SK-N-SH (cell line): Measurements from ENCODE around the gene TEK. TPM values are rescaled to one million over a fixed set of nuclear protein-coding genes. Genes with fewer than 3 reads are reported as not detected.
A peak's percentile ranks its signal among the peaks of the same experiment; 100 is the strongest.

ENCODE experiments used
- CTCF ChIA-PET: fragments of 300-600, 350-600 bp; formaldehyde crosslinking; extraction: SDS; loops from one replicate; lab custom pipeline; 2021; lab: Yijun Ruan, JAX
- POLR2A ChIA-PET: fragments of 350-600 bp; sonication (Branson Sonifier 250); formaldehyde crosslinking; extraction: SDS; loops from one replicate; lab custom pipeline; 2020; ENCODE audit warnings: antibody characterized with exemption, inconsistent platforms; lab: Yijun Ruan, JAX
- DNase-seq: peaks from one replicate; pipeline ENCODE4 v3.0.0; 2012
- H2AFZ ChIP-seq: fragments of 200-600 bp; sonication (generic); 2 replicates; pipeline ENCODE4 v1.8.1; 2016; ENCODE audit warnings: antibody characterized with exemption, mild to moderate bottlenecking, low read depth
- H3F3A ChIP-seq: fragments of 200-600 bp; sonication (generic); replicated peaks from 2 replicates; pipeline ENCODE3; 2016; ENCODE audit warnings: antibody characterized with exemption, mild to moderate bottlenecking; ENCODE audit not compliant: insufficient read depth
- H3K27ac ChIP-seq, 2 experiments: fragments of 200-500 bp in 1 of 2; fragments of 200-600 bp in 1 of 2; sonication (Bioruptor generic) in 1 of 2; sonication (generic), shearing (Covaris generic) in 1 of 2; 2 replicates each; pipeline versions ENCODE4 v1.5.1 to v1.6.1; 2014 to 2016; ENCODE audit warnings: low read depth in 2 of 2, inconsistent platforms in 1 of 2, low read length in 1 of 2, mild to moderate bottlenecking in 1 of 2, mixed read lengths in 1 of 2
- H3K27me3 ChIP-seq: fragments of 200-600 bp; sonication (generic), shearing (Covaris generic); 2 replicates; pipeline ENCODE4 v1.6.1; 2016; ENCODE audit warnings: mixed run types; ENCODE audit not compliant: insufficient read depth
- H3K36me3 ChIP-seq, 2 experiments: fragments of 200-500 bp in 1 of 2; fragments of 200-600 bp in 1 of 2; sonication (Bioruptor generic) in 1 of 2; sonication (generic) in 1 of 2; replicated peaks in 1 of 2; 2 replicates each; pipeline versions ENCODE3 to v1.5.1; 2014 to 2016; ENCODE audit warnings: low read length in 1 of 2, mild to moderate bottlenecking in 1 of 2; ENCODE audit not compliant: insufficient read depth in 2 of 2, control insufficient read depth in 1 of 2
- H3K4me1 ChIP-seq, 2 experiments: fragments of 200-500 bp in 1 of 2; fragments of 200-600 bp in 1 of 2; sonication (Bioruptor generic) in 1 of 2; sonication (generic), shearing (Covaris generic) in 1 of 2; 2 replicates each; pipeline versions ENCODE4 v1.5.1 to v1.6.1; 2014 to 2016; ENCODE audit warnings: low read depth in 1 of 2, low read length in 1 of 2, mixed run types in 1 of 2; ENCODE audit not compliant: insufficient read depth in 2 of 2, control insufficient read depth in 1 of 2
- H3K4me2 ChIP-seq: fragments of 200-600 bp; sonication (generic), shearing (Covaris generic); 2 replicates; pipeline ENCODE4 v1.6.1; 2017; ENCODE audit warnings: mixed run types
- H3K4me3 ChIP-seq, 2 experiments: fragments of 200-500 bp in 1 of 2; fragments of 200-600 bp in 1 of 2; sonication (Bioruptor generic) in 1 of 2; sonication (generic), shearing (Covaris generic) in 1 of 2; 2 replicates each; pipeline versions ENCODE4 v1.5.1 to v1.8.1; 2014 to 2016; ENCODE audit warnings: low read depth in 2 of 2, inconsistent platforms in 1 of 2, low read length in 1 of 2, mild to moderate bottlenecking in 1 of 2, mixed read lengths in 1 of 2, moderate library complexity in 1 of 2
- H3K79me2 ChIP-seq: fragments of 200-600 bp; sonication (generic); 2 replicates; pipeline ENCODE4 v1.8.1; 2017; ENCODE audit warnings: mild to moderate bottlenecking; ENCODE audit not compliant: insufficient read depth
- H3K9ac ChIP-seq: fragments of 200-600 bp; sonication (generic); 2 replicates; pipeline ENCODE4 v1.6.1; 2017; ENCODE audit warnings: mixed run types
- H3K9me2 ChIP-seq: fragments of 200-600 bp; sonication (generic); 2 replicates; pipeline ENCODE4 v1.6.1; 2017; ENCODE audit warnings: mixed run types
- H3K9me3 ChIP-seq: fragments of 200-600 bp; sonication (generic); 2 replicates; pipeline ENCODE4 v1.6.1; 2017; ENCODE audit warnings: mixed run types, mild to moderate bottlenecking, moderate library complexity
- H4K20me1 ChIP-seq: fragments of 200-600 bp; sonication (generic); 2 replicates; pipeline ENCODE4 v1.6.1; 2017; ENCODE audit warnings: mild to moderate bottlenecking, mixed run types; ENCODE audit not compliant: insufficient read depth
- CHD2 ChIP-seq: fragments of 150-350 bp; IDR thresholded peaks from 2 replicates; pipeline ENCODE4 v1.6.1; 2018; ENCODE audit warnings: low read length; ENCODE audit not compliant: partially characterized antibody
- ELF1 ChIP-seq: IDR thresholded peaks from 2 replicates; pipeline ENCODE4 v1.4.0; 2012
- FOSL2 ChIP-seq: IDR thresholded peaks from 2 replicates; pipeline ENCODE4 v1.4.0; 2012; ENCODE audit warnings: low read depth, mild to moderate bottlenecking, moderate library complexity, borderline replicate concordance
- FOXJ3 ChIP-seq: sonication (generic); formaldehyde crosslinking; IDR thresholded peaks from 2 replicates; pipeline ENCODE4 v1.5.1; 2020; ENCODE audit warnings: mild to moderate bottlenecking, missing genetic modification reagents
- FOXM1 ChIP-seq: IDR thresholded peaks from 2 replicates; pipeline ENCODE4 v1.4.0; 2012; ENCODE audit warnings: low read depth, mild to moderate bottlenecking
- GABPA ChIP-seq: IDR thresholded peaks from 2 replicates; pipeline ENCODE4 v1.4.0; 2012; ENCODE audit warnings: low read depth, mild to moderate bottlenecking
- MEF2A ChIP-seq: IDR thresholded peaks from 2 replicates; pipeline ENCODE4 v1.4.0; 2012; ENCODE audit warnings: low read depth, borderline replicate concordance
- MXI1 ChIP-seq: IDR thresholded peaks from 2 replicates; pipeline ENCODE4 v1.6.1; 2012; ENCODE audit warnings: mild to moderate bottlenecking, low read depth, low read length, improper control_type of control experiment
- NRF1 ChIP-seq: IDR thresholded peaks from 2 replicates; pipeline ENCODE4 v1.6.1; 2012; ENCODE audit warnings: low read depth, mild to moderate bottlenecking, low read length
- POLR2AphosphoS5 ChIP-seq: IDR thresholded peaks from 2 replicates; pipeline ENCODE4 v1.6.1; 2012; ENCODE audit warnings: low read depth, low read length
- RCOR1 ChIP-seq: fragments of 150-350 bp; IDR thresholded peaks from 2 replicates; pipeline ENCODE4 v1.6.1; 2017; ENCODE audit warnings: antibody characterized with exemption, low read length
- REST ChIP-seq: IDR thresholded peaks from 2 replicates; pipeline ENCODE4 v1.6.1; 2012; ENCODE audit warnings: mild to moderate bottlenecking, low read depth, low read length, moderate library complexity
- RXRA ChIP-seq: IDR thresholded peaks from 2 replicates; pipeline ENCODE4 v1.4.0; 2012; ENCODE audit warnings: low read depth, mild to moderate bottlenecking, borderline replicate concordance
- SIN3A ChIP-seq: IDR thresholded peaks from 2 replicates; pipeline ENCODE4 v1.6.1; 2012; ENCODE audit warnings: low read depth, mild to moderate bottlenecking, low read length, moderate library complexity, borderline replicate concordance
- SMC3 ChIP-seq: IDR thresholded peaks from 2 replicates; pipeline ENCODE4 v1.6.1; 2012; ENCODE audit warnings: low read depth, low read length, improper control_type of control experiment
- TAF1 ChIP-seq: IDR thresholded peaks from 2 replicates; pipeline ENCODE4 v1.6.1; 2012; ENCODE audit warnings: low read depth, mild to moderate bottlenecking, low read length, moderate library complexity, borderline replicate concordance
- TCF12 ChIP-seq: IDR thresholded peaks from 2 replicates; pipeline ENCODE4 v1.4.0; 2012
- TEAD4 ChIP-seq: IDR thresholded peaks from 2 replicates; pipeline ENCODE4 v1.4.0; 2012; ENCODE audit warnings: mild to moderate bottlenecking, borderline replicate concordance; ENCODE audit not compliant: insufficient read depth
- USF1 ChIP-seq: IDR thresholded peaks from 2 replicates; pipeline ENCODE4 v1.4.0; 2012; ENCODE audit warnings: low read depth, borderline replicate concordance
- USF2 ChIP-seq: fragments of 150-350 bp; IDR thresholded peaks from 2 replicates; pipeline ENCODE4 v1.6.1; 2017; ENCODE audit warnings: antibody characterized with exemption, low read length, low read depth, borderline replicate concordance
- YY1 ChIP-seq: IDR thresholded peaks from 2 replicates; pipeline ENCODE4 v1.4.0; 2012; ENCODE audit warnings: low read depth, mild to moderate bottlenecking
- ZBTB33 ChIP-seq: IDR thresholded peaks from 2 replicates; pipeline ENCODE4 v1.4.0; 2012; ENCODE audit warnings: low read depth, borderline replicate concordance
- WGBS: methylation state at CpG from one replicate; pipeline ENCODE4 v1.1.6; 2017; ENCODE audit warnings: low lambda C conversion rate; 5-methylcytosine and 5-hydroxymethylcytosine counted together
- polyA plus RNA-seq, 3 experiments: library from polyadenylated mRNA; depleted of rRNA; stranded (reverse); fragments of >200 nt; gene quantifications; 2 replicates each; pipeline ENCODE4 v1.2.3, GENCODE V29; 2012
- TF ChIP-seq, protein P1 (sequence below): IDR thresholded peaks from 2 replicates; pipeline ENCODE4 v1.4.0; 2012; ENCODE audit warnings: low read depth
- TF ChIP-seq, protein P2 (sequence below): IDR thresholded peaks from 2 replicates; pipeline ENCODE4; 2012
- TF ChIP-seq, protein P3 (sequence below): fragments of 150-350 bp; IDR thresholded peaks from 2 replicates; pipeline ENCODE4 v1.6.1; 2016; ENCODE audit warnings: mild to moderate bottlenecking, low read depth, low read length

Gene TEK
- polyA plus RNA-seq, 1 of the 3 experiments (the other 2 are of a cell fraction) = 0.03 TPM

- ChIA-PET CTCF (no interaction called here), POLR2A (no interaction called here)
- no peak for TF ChIP-seq ELF1
- TF ChIP-seq RCOR1 = no peak
- TF ChIP-seq, protein P1, sequence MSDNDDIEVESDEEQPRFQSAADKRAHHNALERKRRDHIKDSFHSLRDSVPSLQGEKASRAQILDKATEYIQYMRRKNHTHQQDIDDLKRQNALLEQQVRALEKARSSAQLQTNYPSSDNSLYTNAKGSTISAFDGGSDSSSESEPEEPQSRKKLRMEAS = peak; percentile 65; the same call in 1 of the 2 replicates
- TF ChIP-seq RXRA = peak; percentile 40; the same call in 1 of the 2 replicates
- TF ChIP-seq, protein P2, sequence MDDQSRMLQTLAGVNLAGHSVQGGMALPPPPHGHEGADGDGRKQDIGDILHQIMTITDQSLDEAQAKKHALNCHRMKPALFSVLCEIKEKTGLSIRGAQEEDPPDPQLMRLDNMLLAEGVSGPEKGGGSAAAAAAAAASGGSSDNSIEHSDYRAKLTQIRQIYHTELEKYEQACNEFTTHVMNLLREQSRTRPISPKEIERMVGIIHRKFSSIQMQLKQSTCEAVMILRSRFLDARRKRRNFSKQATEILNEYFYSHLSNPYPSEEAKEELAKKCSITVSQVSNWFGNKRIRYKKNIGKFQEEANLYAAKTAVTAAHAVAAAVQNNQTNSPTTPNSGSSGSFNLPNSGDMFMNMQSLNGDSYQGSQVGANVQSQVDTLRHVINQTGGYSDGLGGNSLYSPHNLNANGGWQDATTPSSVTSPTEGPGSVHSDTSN = peak; percentile 87
- TF ChIP-seq MEF2A = 0 out of 2 replicates have a peak, but pooled peaks have one; percentile 66
- TF ChIP-seq, protein P3, sequence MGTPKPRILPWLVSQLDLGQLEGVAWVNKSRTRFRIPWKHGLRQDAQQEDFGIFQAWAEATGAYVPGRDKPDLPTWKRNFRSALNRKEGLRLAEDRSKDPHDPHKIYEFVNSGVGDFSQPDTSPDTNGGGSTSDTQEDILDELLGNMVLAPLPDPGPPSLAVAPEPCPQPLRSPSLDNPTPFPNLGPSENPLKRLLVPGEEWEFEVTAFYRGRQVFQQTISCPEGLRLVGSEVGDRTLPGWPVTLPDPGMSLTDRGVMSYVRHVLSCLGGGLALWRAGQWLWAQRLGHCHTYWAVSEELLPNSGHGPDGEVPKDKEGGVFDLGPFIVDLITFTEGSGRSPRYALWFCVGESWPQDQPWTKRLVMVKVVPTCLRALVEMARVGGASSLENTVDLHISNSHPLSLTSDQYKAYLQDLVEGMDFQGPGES = no peak
- TF ChIP-seq USF1 = no peak
- no peak for TF ChIP-seq FOXM1
- no peak for TF ChIP-seq SMC3
- TF ChIP-seq ZBTB33 = peak; percentile 49; the same call in 1 of the 2 replicates
- no peak for TF ChIP-seq YY1
- peak; percentile 60; the same call in 1 of the 2 replicates for TF ChIP-seq POLR2AphosphoS5
- TF ChIP-seq MXI1 = no peak
- TF ChIP-seq TAF1 = no peak
- TF ChIP-seq SIN3A = 0 out of 2 replicates have a peak, but pooled peaks have one; percentile 65
- TF ChIP-seq CHD2 = no peak
- TF ChIP-seq TEAD4 = peak; percentile 86; the same call in 1 of the 2 replicates
- TF ChIP-seq FOXJ3 = no peak
- no peak for TF ChIP-seq GABPA
- no peak for TF ChIP-seq USF2
- peak; percentile 61; the same call in 1 of the 2 replicates for TF ChIP-seq FOSL2
- TF ChIP-seq NRF1 = no peak
- TF ChIP-seq TCF12 = peak; percentile 86
- TF ChIP-seq REST = 0 out of 2 replicates have a peak, but pooled peaks have one; percentile 42
Measured at GRCh38 chr9:27154908-27155307, 45.9 kb downstream of the TEK start.

More at GRCh38 chr9:27154908-27155307, 45.9 kb downstream of the TEK start:
- Histone ChIP-seq H3K27me3 (no peaks in the 10 kb centered on the region), H4K20me1 (no peaks in the 10 kb centered on the region), H3K4me2 (peak overlapping the region; percentile 49), H3K9ac (peak overlapping the region; percentile 1; the same call in 1 of the 2 replicates), H2AFZ (no peak overlapping the region), H3K4me3 (no peak overlapping the region), H3F3A (peaks cover 10% of the 10 kb centered on the region), H3K9me3 (no peaks in the 10 kb centered on the region), H3K9me2 (no peaks in the 10 kb centered on the region), H3K36me3 (no peaks in the 10 kb centered on the region), H3K79me2 (no peaks in the 10 kb centered on the region), H3K27ac (peak overlapping the region; percentile 65 to 73; a peak in 3 of 4 replicates), H3K4me1 (peaks cover 0 to 11% of the 10 kb centered on the region in 2 experiments; a peak in 1 of 4 replicates)
- 37% methylated on average over 5 of the region's 5 CpGs for WGBS
- DNase-seq = no peak
